Measurements from ENCODE around the gene TNFRSF8. TPM values are rescaled to one million over a fixed set of nuclear protein-coding genes. Genes with fewer than 3 reads are reported as not detected.

Gene TNFRSF8
- total and polyA plus RNA-seq, 9 of the 15 experiments (the other 6 are each of a cell fraction or from before 2014, with no cell fraction given), result 3.5 to 38.4 (median 17.1) TPM

DNA sequence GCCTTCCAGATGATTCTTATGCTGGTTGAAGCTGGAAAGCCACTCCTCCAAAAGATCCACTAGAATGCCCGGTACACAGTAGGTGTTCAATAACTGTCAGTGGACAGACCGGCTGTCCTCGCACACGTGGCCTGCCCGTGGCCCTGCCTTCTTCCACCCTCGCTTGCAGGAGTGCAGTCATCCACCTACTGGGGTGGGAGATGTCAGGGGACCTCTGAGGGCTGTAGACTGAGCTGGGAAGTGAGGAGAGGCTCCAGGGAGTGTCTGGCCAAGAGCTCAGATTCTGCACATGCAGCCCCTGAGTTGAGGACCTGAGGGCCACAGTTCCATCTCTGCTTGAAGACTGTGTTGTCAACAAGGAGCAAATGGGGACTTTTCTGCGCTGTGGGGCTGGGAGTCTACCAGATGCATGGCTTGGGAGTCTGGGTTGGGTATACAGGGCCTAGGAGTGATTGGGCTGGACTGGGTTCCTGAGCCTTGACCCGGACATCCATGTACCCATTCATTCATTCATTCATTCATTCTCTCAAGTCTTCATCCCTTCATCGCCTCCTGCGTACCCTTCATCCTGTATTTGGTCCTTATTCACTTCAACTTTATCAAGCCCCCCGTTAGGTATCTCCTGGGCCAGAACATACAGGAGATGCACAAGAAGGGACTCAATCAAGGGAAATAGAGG, 99.5 kb downstream of the TNFRSF8 start (continued):
- TF ChIP-seq, protein P1, sequence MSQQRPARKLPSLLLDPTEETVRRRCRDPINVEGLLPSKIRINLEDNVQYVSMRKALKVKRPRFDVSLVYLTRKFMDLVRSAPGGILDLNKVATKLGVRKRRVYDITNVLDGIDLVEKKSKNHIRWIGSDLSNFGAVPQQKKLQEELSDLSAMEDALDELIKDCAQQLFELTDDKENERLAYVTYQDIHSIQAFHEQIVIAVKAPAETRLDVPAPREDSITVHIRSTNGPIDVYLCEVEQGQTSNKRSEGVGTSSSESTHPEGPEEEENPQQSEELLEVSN (IDR thresholded peaks at IDR 0.05; ENCODE audit: borderline replicate concordance in 1 of 2, extremely low read depth in 1 of 2, insufficient read depth in 1 of 2, insufficient read length in 1 of 2, low read depth in 1 of 2, low read length in 1 of 2, poor library complexity in 1 of 2, severe bottlenecking in 1 of 2), result peak in 1 of 2 experiments; percentile 11
- TF ChIP-seq EGR1 (conservative IDR thresholded peaks at IDR 0.05) (no peak), ZNF24 (IDR thresholded peaks at IDR 0.05) (peak; percentile 94), MCM5 (IDR thresholded peaks at IDR 0.05; ENCODE audit: low read depth) (no peak), TGIF2 (CRISPR knock-in tag; IDR thresholded peaks at IDR 0.05) (no peak), PHF8 (IDR thresholded peaks at IDR 0.05; ENCODE audit: borderline replicate concordance, low read length) (no peak), HMGN3 (IDR thresholded peaks at IDR 0.05; ENCODE audit: borderline replicate concordance, extremely low read depth, insufficient read length, low read depth, low read length) (no peak), MAZ (CRISPR knock-in tag; conservative IDR thresholded peaks at IDR 0.05 in 1 of 2, IDR thresholded peaks at IDR 0.05 in 1 of 2) (no peak), GTF2E2 (tag; IDR thresholded peaks at IDR 0.05) (no peak), COPS2 (conservative IDR thresholded peaks at IDR 0.05) (no peak), PML (IDR thresholded peaks at IDR 0.05; ENCODE audit: low read length) (no peak), DPF2 (IDR thresholded peaks at IDR 0.05) (no peak), MYNN (IDR thresholded peaks at IDR 0.05) (no peak), MYNN (CRISPR knock-in tag; IDR thresholded peaks at IDR 0.05) (no peak)
- TF ChIP-seq, protein P2, sequence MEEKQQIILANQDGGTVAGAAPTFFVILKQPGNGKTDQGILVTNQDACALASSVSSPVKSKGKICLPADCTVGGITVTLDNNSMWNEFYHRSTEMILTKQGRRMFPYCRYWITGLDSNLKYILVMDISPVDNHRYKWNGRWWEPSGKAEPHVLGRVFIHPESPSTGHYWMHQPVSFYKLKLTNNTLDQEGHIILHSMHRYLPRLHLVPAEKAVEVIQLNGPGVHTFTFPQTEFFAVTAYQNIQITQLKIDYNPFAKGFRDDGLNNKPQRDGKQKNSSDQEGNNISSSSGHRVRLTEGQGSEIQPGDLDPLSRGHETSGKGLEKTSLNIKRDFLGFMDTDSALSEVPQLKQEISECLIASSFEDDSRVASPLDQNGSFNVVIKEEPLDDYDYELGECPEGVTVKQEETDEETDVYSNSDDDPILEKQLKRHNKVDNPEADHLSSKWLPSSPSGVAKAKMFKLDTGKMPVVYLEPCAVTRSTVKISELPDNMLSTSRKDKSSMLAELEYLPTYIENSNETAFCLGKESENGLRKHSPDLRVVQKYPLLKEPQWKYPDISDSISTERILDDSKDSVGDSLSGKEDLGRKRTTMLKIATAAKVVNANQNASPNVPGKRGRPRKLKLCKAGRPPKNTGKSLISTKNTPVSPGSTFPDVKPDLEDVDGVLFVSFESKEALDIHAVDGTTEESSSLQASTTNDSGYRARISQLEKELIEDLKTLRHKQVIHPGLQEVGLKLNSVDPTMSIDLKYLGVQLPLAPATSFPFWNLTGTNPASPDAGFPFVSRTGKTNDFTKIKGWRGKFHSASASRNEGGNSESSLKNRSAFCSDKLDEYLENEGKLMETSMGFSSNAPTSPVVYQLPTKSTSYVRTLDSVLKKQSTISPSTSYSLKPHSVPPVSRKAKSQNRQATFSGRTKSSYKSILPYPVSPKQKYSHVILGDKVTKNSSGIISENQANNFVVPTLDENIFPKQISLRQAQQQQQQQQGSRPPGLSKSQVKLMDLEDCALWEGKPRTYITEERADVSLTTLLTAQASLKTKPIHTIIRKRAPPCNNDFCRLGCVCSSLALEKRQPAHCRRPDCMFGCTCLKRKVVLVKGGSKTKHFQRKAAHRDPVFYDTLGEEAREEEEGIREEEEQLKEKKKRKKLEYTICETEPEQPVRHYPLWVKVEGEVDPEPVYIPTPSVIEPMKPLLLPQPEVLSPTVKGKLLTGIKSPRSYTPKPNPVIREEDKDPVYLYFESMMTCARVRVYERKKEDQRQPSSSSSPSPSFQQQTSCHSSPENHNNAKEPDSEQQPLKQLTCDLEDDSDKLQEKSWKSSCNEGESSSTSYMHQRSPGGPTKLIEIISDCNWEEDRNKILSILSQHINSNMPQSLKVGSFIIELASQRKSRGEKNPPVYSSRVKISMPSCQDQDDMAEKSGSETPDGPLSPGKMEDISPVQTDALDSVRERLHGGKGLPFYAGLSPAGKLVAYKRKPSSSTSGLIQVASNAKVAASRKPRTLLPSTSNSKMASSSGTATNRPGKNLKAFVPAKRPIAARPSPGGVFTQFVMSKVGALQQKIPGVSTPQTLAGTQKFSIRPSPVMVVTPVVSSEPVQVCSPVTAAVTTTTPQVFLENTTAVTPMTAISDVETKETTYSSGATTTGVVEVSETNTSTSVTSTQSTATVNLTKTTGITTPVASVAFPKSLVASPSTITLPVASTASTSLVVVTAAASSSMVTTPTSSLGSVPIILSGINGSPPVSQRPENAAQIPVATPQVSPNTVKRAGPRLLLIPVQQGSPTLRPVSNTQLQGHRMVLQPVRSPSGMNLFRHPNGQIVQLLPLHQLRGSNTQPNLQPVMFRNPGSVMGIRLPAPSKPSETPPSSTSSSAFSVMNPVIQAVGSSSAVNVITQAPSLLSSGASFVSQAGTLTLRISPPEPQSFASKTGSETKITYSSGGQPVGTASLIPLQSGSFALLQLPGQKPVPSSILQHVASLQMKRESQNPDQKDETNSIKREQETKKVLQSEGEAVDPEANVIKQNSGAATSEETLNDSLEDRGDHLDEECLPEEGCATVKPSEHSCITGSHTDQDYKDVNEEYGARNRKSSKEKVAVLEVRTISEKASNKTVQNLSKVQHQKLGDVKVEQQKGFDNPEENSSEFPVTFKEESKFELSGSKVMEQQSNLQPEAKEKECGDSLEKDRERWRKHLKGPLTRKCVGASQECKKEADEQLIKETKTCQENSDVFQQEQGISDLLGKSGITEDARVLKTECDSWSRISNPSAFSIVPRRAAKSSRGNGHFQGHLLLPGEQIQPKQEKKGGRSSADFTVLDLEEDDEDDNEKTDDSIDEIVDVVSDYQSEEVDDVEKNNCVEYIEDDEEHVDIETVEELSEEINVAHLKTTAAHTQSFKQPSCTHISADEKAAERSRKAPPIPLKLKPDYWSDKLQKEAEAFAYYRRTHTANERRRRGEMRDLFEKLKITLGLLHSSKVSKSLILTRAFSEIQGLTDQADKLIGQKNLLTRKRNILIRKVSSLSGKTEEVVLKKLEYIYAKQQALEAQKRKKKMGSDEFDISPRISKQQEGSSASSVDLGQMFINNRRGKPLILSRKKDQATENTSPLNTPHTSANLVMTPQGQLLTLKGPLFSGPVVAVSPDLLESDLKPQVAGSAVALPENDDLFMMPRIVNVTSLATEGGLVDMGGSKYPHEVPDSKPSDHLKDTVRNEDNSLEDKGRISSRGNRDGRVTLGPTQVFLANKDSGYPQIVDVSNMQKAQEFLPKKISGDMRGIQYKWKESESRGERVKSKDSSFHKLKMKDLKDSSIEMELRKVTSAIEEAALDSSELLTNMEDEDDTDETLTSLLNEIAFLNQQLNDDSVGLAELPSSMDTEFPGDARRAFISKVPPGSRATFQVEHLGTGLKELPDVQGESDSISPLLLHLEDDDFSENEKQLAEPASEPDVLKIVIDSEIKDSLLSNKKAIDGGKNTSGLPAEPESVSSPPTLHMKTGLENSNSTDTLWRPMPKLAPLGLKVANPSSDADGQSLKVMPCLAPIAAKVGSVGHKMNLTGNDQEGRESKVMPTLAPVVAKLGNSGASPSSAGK (IDR thresholded peaks at IDR 0.05), result 0 out of 2 replicates have a peak, but pooled peaks have one; percentile 8
- TF ChIP-seq, protein P3, sequence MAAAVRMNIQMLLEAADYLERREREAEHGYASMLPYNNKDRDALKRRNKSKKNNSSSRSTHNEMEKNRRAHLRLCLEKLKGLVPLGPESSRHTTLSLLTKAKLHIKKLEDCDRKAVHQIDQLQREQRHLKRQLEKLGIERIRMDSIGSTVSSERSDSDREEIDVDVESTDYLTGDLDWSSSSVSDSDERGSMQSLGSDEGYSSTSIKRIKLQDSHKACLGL (CRISPR knock-in tag; IDR thresholded peaks at IDR 0.05; ENCODE audit: borderline replicate concordance, poor library complexity, severe bottlenecking), result no peak
